Activated naive CD8-positive, alpha-beta T cell treated with anti-CD3 and anti-CD28 coated beads, Interleukin-2, amount 10 ng/mL, durations not matched to agents 7 days and 5 days (primary cell): Measurements from ENCODE around the gene ATP6AP2. TPM values are rescaled to one million over a fixed set of nuclear protein-coding genes. Genes with fewer than 3 reads are reported as not detected.
"Not testable (repeated sequence)": the region's sequence is repeated elsewhere in the genome, so short reads cannot be mapped to it uniquely, and the experiment has no call there.

ENCODE experiments used
- ATAC-seq: fragments of 150-1000 bp; cut with Tn5 transposase; one replicate; pipeline ENCODE4 v1.10.0; 2021; ENCODE audit warnings: low read depth, moderate library complexity
- POLR2A ChIA-PET: fragments of 350-600 bp; sonication (Branson Sonifier 250); formaldehyde crosslinking; loops from one replicate; lab custom pipeline; 2021; ENCODE audit warnings: antibody characterized with exemption; lab: Charles Lee
- DNase-seq: peaks from one replicate; pipeline ENCODE4 v3.0.0; 2021
- H3K27ac Mint-ChIP-seq: one replicate; pipeline ENCODE4 v1.8.0; 2022; ENCODE audit warnings: mild to moderate bottlenecking, mixed read lengths
- H3K27me3 Mint-ChIP-seq: one replicate; pipeline ENCODE4 v1.8.0; 2022; ENCODE audit warnings: mild to moderate bottlenecking, moderate library complexity, mixed read lengths
- H3K36me3 Mint-ChIP-seq: one replicate; pipeline ENCODE4 v1.8.0; 2021; ENCODE audit warnings: mild to moderate bottlenecking, mixed read lengths
- H3K4me1 Mint-ChIP-seq: one replicate; pipeline ENCODE4 v1.8.0; 2021; ENCODE audit warnings: mixed read lengths
- H3K4me3 Mint-ChIP-seq: one replicate; pipeline ENCODE4 v1.8.0; 2022; ENCODE audit warnings: mild to moderate bottlenecking, moderate library complexity, mixed read lengths
- H3K9me3 Mint-ChIP-seq: one replicate; pipeline ENCODE4 v1.8.0; 2021; ENCODE audit warnings: mixed read lengths
- total RNA-seq, 2 experiments: library from RNA; stranded (reverse); gene quantifications; one replicate each; pipeline ENCODE4 v1.2.3, GENCODE V29; 2021

The ATP6AP2 gene
- total RNA-seq, 2 experiments from 2014 or later = 58.6 to 66.9 TPM

GRCh38 chrX:40552768-40553167 lies 28.0 kb upstream of the ATP6AP2 start:
- Mint-ChIP-seq H3K4me3 (no peak overlapping the region), H3K27ac (no peak overlapping the region), H3K27me3 (peaks cover 2% of the 10 kb centered on the region), H3K36me3 (no peaks in the 10 kb centered on the region), H3K9me3 (no peaks in the 10 kb centered on the region), H3K4me1 (no peaks in the 10 kb centered on the region)
- ATAC-seq (no peak), DNase-seq (no peak)
- POLR2A ChIA-PET = no interaction called here

DNA sequence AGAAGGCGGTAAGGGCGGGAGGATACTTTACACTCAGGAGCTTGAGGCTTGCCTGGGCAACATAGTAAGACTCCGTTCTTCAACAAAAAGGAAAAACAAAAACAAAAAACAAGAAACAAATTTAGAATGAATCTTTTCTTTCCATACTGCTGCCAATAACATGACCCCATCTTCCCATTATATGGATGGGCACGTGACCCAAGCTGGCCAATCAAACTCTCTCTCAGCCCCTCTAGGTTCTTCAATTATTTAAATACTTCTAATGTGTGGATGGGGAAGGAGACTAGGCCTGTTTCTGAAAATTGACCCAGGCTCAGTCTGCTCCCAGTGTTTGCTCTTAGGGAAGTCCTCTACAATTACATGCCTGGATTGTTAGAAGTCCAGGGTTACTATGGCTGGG lies 22.2 kb upstream of the ATP6AP2 start:
- no peak for ATAC-seq
- no peaks in the 10 kb centered on the region for H3K9me3 Mint-ChIP-seq

GRCh38 chrX:40563784-40564183 lies 17.0 kb upstream of the ATP6AP2 start:
- no peaks in the 10 kb centered on the region for H3K27me3 Mint-ChIP-seq
- no peak for DNase-seq
- no peaks in the 10 kb centered on the region for H3K36me3 Mint-ChIP-seq
- H3K9me3 Mint-ChIP-seq = no peaks in the 10 kb centered on the region
- H3K4me1 Mint-ChIP-seq = no peaks in the 10 kb centered on the region
- H3K4me3 Mint-ChIP-seq = no peak overlapping the region
- no peak overlapping the region for H3K27ac Mint-ChIP-seq
- POLR2A ChIA-PET = no interaction called here
- no peak for ATAC-seq

More for the DNA sequence above, 22.2 kb upstream of the ATP6AP2 start:
- POLR2A ChIA-PET = no interaction called here
- H3K27me3 Mint-ChIP-seq = no peaks in the 10 kb centered on the region
- H3K36me3 Mint-ChIP-seq = no peaks in the 10 kb centered on the region
- H3K4me1 Mint-ChIP-seq = no peaks in the 10 kb centered on the region
- no peak overlapping the region for H3K27ac Mint-ChIP-seq
- no peak for DNase-seq
- H3K4me3 Mint-ChIP-seq = no peak overlapping the region

DNA sequence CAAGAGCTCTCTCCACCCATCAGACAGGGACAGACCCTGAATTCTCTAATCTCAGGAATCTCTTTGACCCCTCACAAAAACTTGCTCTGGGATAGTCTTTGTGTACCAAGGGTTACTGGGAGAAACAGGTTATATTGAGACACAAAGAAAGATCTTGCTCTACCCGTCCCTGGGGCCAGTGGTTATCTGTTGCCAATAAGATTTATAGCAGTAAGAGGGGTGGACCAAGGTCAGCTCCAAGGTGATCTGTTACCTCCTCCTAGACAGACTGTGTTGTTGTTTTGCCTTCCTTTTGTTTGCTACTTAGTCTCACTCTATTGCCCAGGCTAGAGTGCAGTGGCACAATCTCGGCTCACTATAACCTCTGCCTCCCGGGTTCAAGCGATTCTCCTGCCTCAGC lies 16.3 kb upstream of the ATP6AP2 start:
- no peaks in the 10 kb centered on the region for H3K9me3 Mint-ChIP-seq
- ATAC-seq (no peak), DNase-seq (no peak)
- no peaks in the 10 kb centered on the region for H3K36me3 Mint-ChIP-seq
- H3K4me3 Mint-ChIP-seq = no peak overlapping the region
- H3K27ac Mint-ChIP-seq = no peak overlapping the region
- no peaks in the 10 kb centered on the region for H3K4me1 Mint-ChIP-seq
- no peaks in the 10 kb centered on the region for H3K27me3 Mint-ChIP-seq
- POLR2A ChIA-PET = no interaction called here

DNA sequence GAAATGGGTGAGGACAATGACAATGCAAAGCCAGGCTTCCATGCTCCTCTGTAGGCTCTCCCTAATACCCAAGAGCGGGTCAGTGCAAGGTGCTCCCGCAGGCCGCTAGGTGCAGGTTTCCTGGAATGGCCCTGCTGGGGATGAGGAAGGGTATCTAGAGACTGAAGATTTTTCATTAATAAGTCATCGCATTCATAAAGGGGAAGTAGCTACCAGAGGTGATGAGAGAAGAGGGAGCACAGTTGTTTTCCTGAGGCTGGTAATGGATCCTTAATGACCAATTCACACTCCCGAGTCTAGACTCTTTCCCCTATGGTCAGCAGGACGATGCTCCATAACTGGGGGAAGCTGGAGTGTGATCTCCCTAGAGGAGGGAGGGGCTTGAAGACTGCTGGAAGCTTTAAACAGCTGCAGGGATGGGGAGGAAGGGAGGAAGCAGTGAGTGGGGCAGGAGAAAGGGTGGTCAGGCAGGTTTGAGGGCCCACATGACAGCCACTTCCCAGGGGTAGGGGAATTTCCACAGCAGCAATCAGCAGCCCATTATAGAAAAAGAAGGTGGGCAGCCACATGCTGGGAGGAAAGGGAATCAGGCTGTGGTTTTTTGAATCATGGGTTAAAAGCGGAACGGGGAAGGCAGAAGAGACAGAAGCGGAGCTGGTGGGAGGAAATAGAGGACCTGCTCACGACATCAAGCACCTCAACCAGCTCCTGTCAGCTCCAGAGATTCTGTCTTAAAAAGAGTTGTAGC lies 10.2 kb upstream of the ATP6AP2 start:
- POLR2A ChIA-PET = no interaction called here
- ATAC-seq (peak; percentile 62), DNase-seq (peak; percentile 28)
- H3K36me3 Mint-ChIP-seq = no peaks in the 10 kb centered on the region
- no peaks in the 10 kb centered on the region for H3K27me3 Mint-ChIP-seq
- H3K4me3 Mint-ChIP-seq = peak overlapping the region; percentile 81
- peak overlapping the region; percentile 86 for H3K27ac Mint-ChIP-seq
- H3K9me3 Mint-ChIP-seq = no peaks in the 10 kb centered on the region
- peaks cover 13% of the 10 kb centered on the region for H3K4me1 Mint-ChIP-seq

GRCh38 chrX:40571164-40571563 lies 9.6 kb upstream of the ATP6AP2 start:
- H3K36me3 Mint-ChIP-seq, POLR2A ChIA-PET, DNase-seq, H3K9me3 Mint-ChIP-seq, H3K27me3 Mint-ChIP-seq: not testable (repeated sequence)
- Mint-ChIP-seq H3K4me3 (peak overlapping the region; percentile 81), H3K27ac (peak overlapping the region; percentile 86), H3K4me1 (peaks cover 13% of the 10 kb centered on the region)
- ATAC-seq = peak; percentile 28

GRCh38 chrX:40571600-40571999 lies 9.2 kb upstream of the ATP6AP2 start:
- H3K27ac Mint-ChIP-seq = no peak overlapping the region
- peaks cover 13% of the 10 kb centered on the region for H3K4me1 Mint-ChIP-seq
- no peaks in the 10 kb centered on the region for H3K9me3 Mint-ChIP-seq
- H3K36me3 Mint-ChIP-seq = no peaks in the 10 kb centered on the region
- POLR2A ChIA-PET = no interaction called here
- H3K27me3 Mint-ChIP-seq = no peaks in the 10 kb centered on the region
- DNase-seq (no peak), ATAC-seq (no peak)
- H3K4me3 Mint-ChIP-seq = no peak overlapping the region

DNA sequence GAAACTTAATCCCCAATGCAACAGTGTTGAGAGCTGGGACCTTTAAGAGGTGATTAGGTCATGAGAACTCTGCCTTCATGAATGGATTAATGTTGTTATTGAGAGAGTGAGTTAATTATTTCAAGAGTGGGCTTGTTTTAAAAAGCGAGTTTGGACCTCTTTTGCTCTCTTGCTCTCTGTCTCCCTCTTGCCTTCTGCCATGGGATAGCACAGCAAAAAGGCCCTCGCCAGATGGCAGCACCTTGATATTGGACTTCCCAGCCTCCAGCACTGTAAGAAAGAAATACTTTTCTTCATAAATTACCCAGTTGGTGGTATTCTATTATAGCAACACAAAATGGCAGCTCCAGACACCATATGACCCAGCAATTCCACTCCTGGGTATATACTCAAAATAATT lies 7.0 kb upstream of the ATP6AP2 start:
- no peaks in the 10 kb centered on the region for H3K27me3 Mint-ChIP-seq
- no peak overlapping the region for H3K27ac Mint-ChIP-seq
- H3K36me3 Mint-ChIP-seq = no peaks in the 10 kb centered on the region
- ATAC-seq (no peak), DNase-seq (no peak)
- POLR2A ChIA-PET = interaction anchor here (0.7 kb wide), 1 partner anchor 71 kb away, joined by 4 read pairs; no protein-coding TSS in a partner anchor
- H3K4me1 Mint-ChIP-seq = peaks cover 13% of the 10 kb centered on the region
- no peak overlapping the region for H3K4me3 Mint-ChIP-seq
- no peaks in the 10 kb centered on the region for H3K9me3 Mint-ChIP-seq

DNA sequence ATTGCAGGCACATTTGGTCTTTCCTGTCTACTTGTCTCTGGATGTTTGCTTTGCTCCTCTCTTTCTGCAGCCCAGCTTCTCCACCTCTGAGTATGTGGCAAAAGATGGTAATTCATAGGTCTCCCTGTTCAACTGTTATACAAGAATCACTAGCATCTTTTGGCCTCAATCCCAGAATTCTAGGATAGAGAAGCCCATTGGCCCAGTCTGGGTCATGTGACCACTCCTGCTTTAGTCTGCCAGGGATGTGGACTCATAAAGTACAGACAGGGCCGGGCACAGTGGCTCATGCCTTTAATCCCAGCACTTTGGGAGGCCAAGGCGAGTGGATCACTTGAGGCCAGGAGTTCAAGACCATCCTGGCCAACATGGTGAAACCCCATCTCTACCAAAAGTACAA lies 5.4 kb upstream of the ATP6AP2 start:
- POLR2A ChIA-PET, H3K9me3 Mint-ChIP-seq, ATAC-seq, H3K4me3 Mint-ChIP-seq, H3K36me3 Mint-ChIP-seq, DNase-seq, H3K27me3 Mint-ChIP-seq, H3K27ac Mint-ChIP-seq: not testable (repeated sequence)
- peaks cover 15% of the 10 kb centered on the region for H3K4me1 Mint-ChIP-seq

DNA sequence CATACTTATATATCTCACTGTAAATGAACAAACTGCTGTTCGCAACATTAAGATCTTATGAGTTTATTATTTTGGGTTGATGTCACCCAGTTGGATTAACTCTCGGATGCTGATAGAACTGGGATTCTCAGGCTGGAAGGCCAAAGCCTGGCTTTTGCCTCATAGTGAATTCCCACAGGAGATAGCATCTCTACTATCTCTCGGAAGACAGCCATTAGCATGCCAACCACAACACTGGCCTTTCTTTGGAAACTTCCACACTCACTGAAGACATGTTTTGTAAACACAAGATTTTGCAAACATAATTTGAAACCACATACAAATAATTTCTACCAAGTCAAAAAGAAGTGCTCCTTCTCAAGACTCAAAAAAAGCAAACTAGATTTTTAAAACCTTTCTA lies 4.5 kb upstream of the ATP6AP2 start:
- POLR2A ChIA-PET = no interaction called here
- no peaks in the 10 kb centered on the region for H3K36me3 Mint-ChIP-seq
- ATAC-seq (no peak), DNase-seq (no peak)
- no peaks in the 10 kb centered on the region for H3K9me3 Mint-ChIP-seq
- no peaks in the 10 kb centered on the region for H3K27me3 Mint-ChIP-seq
- H3K4me3 Mint-ChIP-seq = no peak overlapping the region
- no peak overlapping the region for H3K27ac Mint-ChIP-seq
- peaks cover 7% of the 10 kb centered on the region for H3K4me1 Mint-ChIP-seq

DNA sequence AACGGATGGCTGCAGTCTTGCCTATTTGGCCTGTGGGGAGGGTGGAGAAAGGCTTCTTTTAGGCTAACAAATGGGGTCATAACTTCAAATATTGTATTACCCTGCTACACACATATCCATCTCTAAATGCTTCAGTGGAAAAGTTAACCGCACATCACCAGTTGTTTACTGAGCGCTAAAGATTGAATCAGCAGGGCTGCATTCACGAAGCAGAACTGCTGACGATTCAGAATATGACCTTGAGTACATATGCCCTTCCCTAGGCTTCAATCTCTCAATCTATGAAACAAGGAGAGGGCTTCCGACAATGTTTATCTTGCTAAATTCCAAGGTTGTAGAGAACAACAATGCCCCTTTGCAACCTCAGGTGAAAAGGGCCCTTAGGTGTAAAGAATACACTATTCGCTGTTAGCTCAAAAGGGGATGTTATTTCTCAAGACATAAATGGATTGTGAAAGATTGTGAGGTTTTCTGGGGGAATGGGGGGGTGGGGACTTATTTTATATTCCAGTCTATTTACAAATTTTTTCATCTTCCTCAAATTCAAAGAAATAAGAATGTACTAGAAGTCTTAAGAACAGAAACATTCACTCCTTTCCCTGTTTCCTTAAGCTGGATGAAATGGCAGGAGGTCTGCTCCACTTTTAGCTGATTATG lies 2.6 kb upstream of the ATP6AP2 start:
- H3K27ac Mint-ChIP-seq = no peak overlapping the region
- POLR2A ChIA-PET = no interaction called here
- H3K4me3 Mint-ChIP-seq = no peak overlapping the region
- H3K27me3 Mint-ChIP-seq = no peaks in the 10 kb centered on the region
- DNase-seq (no peak), ATAC-seq (no peak)
- no peaks in the 10 kb centered on the region for H3K9me3 Mint-ChIP-seq
- peaks cover 15% of the 10 kb centered on the region for H3K4me1 Mint-ChIP-seq
- no peaks in the 10 kb centered on the region for H3K36me3 Mint-ChIP-seq

- Mint-ChIP-seq H3K36me3 (peaks cover 2% of the 10 kb centered on the region), H3K27ac (no peak overlapping the region), H3K27me3 (no peaks in the 10 kb centered on the region), H3K4me3 (no peak overlapping the region), H3K9me3 (no peaks in the 10 kb centered on the region), H3K4me1 (peaks cover 21% of the 10 kb centered on the region)
- ATAC-seq (no peak), DNase-seq (no peak)
- POLR2A ChIA-PET = no interaction called here
Measured at GRCh38 chrX:40579141-40579540, 1.6 kb upstream of the ATP6AP2 start.

DNA sequence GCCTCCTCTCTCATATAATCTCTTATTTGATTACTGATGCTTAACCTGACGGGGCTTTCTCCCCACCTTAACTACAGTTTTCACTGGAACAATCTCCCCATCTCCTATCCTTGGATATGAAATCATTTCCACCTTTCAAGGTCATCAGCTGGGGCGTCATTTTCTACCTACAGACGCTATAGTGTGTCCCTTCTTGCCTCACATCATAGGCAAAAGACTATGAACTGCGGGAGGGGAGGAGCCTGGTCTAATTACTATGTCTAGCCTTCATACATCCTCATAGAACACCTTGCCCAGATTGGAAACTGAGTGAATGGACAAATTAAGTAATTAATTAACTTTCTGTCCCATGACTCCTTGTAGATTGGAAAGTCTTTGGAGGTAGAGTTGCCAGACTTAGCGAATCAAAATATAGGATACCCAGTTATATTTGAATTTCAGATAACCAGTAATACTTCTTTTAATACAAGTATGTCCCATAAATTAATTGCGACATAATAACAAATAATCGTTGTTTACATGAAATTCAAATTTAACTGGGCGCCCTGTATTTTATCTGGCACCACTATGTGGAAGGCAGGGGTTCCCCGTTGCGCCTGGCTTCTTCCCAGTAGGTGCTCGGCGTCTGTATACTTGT lies 752 bp upstream of the ATP6AP2 start:
- no peaks in the 10 kb centered on the region for H3K27me3 Mint-ChIP-seq
- no peaks in the 10 kb centered on the region for H3K9me3 Mint-ChIP-seq
- POLR2A ChIA-PET = interaction anchor here (1.0 to 1.6 kb wide), 4 partner anchors 9 to 505 kb away, joined by 3 to 8 read pairs (median 4); partner anchors contain the start of genes CXorf38 and USP9X
- no peak for ATAC-seq
- no peak for DNase-seq
- H3K27ac Mint-ChIP-seq = peak overlapping the region; percentile 95
- H3K36me3 Mint-ChIP-seq = peaks cover 2% of the 10 kb centered on the region
- peak overlapping the region; percentile 88 for H3K4me3 Mint-ChIP-seq
- H3K4me1 Mint-ChIP-seq = peaks cover 19% of the 10 kb centered on the region
